ENCODE measurements around the gene AHRR.
A peak's percentile ranks its signal among the peaks of the same experiment; 100 is the strongest.
"Not testable (repeated sequence)": the region's sequence is repeated elsewhere in the genome, so short reads cannot be mapped to it uniquely, and the experiment has no call there.

AHRR gene

GRCh38 chr5:321230-321725, at the start of gene AHRR:
Gene AHRR (plus strand): TSS chr5:321714. CDS start chr5:343903, 22,189 bp downstream.
- H3K4me1 Mint-ChIP-seq = peaks cover 12% of the 10 kb centered on the region
- no peaks in the 10 kb centered on the region for H3K36me3 Mint-ChIP-seq
- H3K9me3 Mint-ChIP-seq = no peaks in the 10 kb centered on the region
- peaks cover 15% of the 10 kb centered on the region for H3K27me3 Mint-ChIP-seq
- H3K27ac Mint-ChIP-seq = peak within 1 kb of the TSS; percentile 76
- H3K4me3 Mint-ChIP-seq = peak within 1 kb of the TSS; percentile 83

- H3K36me3 Mint-ChIP-seq, H3K27me3 Mint-ChIP-seq, H3K9me3 Mint-ChIP-seq: not testable (repeated sequence)
- Mint-ChIP-seq H3K4me1 (peaks cover 38% of the 10 kb centered on the region), H3K4me3 (peak overlapping the region; percentile 88), H3K27ac (peak overlapping the region; percentile 55)
These were observed 49.7 kb upstream of the AHRR start for GRCh38 chr5:271828-272167.

- peak overlapping the region; percentile 86 for H3K4me3 Mint-ChIP-seq
- not testable (repeated sequence) for H3K27me3 Mint-ChIP-seq, H3K36me3 Mint-ChIP-seq, H3K9me3 Mint-ChIP-seq
- peak overlapping the region; percentile 62 for H3K27ac Mint-ChIP-seq
- H3K4me1 Mint-ChIP-seq = peaks cover 38% of the 10 kb centered on the region
These were observed 48.4 kb upstream of the AHRR start for GRCh38 chr5:273091-273490.

GRCh38 chr5:273491-273890, 48.0 kb upstream of the AHRR start:
- not testable (repeated sequence) for H3K36me3 Mint-ChIP-seq, H3K27me3 Mint-ChIP-seq, H3K9me3 Mint-ChIP-seq, H3K27ac Mint-ChIP-seq
- H3K4me1 Mint-ChIP-seq = peaks cover 38% of the 10 kb centered on the region
- H3K4me3 Mint-ChIP-seq = peak overlapping the region; percentile 86

- H3K4me1 Mint-ChIP-seq = peaks cover 41% of the 10 kb centered on the region
- H3K27ac Mint-ChIP-seq, H3K27me3 Mint-ChIP-seq, H3K4me3 Mint-ChIP-seq, H3K9me3 Mint-ChIP-seq, H3K36me3 Mint-ChIP-seq: not testable (repeated sequence)
These were observed 47.2 kb upstream of the AHRR start for GRCh38 chr5:274346-274745.

GRCh38 chr5:278646-279045, 42.9 kb upstream of the AHRR start:
- Mint-ChIP-seq H3K4me1 (peaks cover 64% of the 10 kb centered on the region), H3K27me3 (no peaks in the 10 kb centered on the region)

GRCh38 chr5:279051-279665, 42.4 kb upstream of the AHRR start:
- Mint-ChIP-seq H3K4me1 (peaks cover 64% of the 10 kb centered on the region), H3K36me3 (peaks cover 12% of the 10 kb centered on the region)
- not testable (repeated sequence) for H3K27me3 Mint-ChIP-seq, H3K27ac Mint-ChIP-seq, H3K4me3 Mint-ChIP-seq, H3K9me3 Mint-ChIP-seq

More at GRCh38 chr5:278646-279045, 42.9 kb upstream of the AHRR start:
- Mint-ChIP-seq H3K4me3 (no peak overlapping the region), H3K9me3 (no peaks in the 10 kb centered on the region), H3K27ac (no peak overlapping the region), H3K36me3 (peaks cover 9% of the 10 kb centered on the region)

- H3K4me3 Mint-ChIP-seq = no peak overlapping the region
- H3K4me1 Mint-ChIP-seq = peaks cover 57% of the 10 kb centered on the region
- H3K27me3 Mint-ChIP-seq = no peaks in the 10 kb centered on the region
- no peak overlapping the region for H3K27ac Mint-ChIP-seq
- no peaks in the 10 kb centered on the region for H3K9me3 Mint-ChIP-seq
- H3K36me3 Mint-ChIP-seq = peaks cover 19% of the 10 kb centered on the region
These were observed 35.4 kb upstream of the AHRR start for GRCh38 chr5:285991-286557.

GRCh38 chr5:290200-290599, 31.3 kb upstream of the AHRR start:
- H3K36me3 Mint-ChIP-seq = peaks cover 14% of the 10 kb centered on the region
- H3K27ac Mint-ChIP-seq = not testable (repeated sequence)

GRCh38 chr5:291345-291744, 30.2 kb upstream of the AHRR start:
- H3K27ac Mint-ChIP-seq, H3K27me3 Mint-ChIP-seq, H3K9me3 Mint-ChIP-seq, H3K4me3 Mint-ChIP-seq: not testable (repeated sequence)
- peaks cover 14% of the 10 kb centered on the region for H3K36me3 Mint-ChIP-seq
- peaks cover 42% of the 10 kb centered on the region for H3K4me1 Mint-ChIP-seq

More at GRCh38 chr5:290200-290599, 31.3 kb upstream of the AHRR start:
- H3K4me1 Mint-ChIP-seq = peaks cover 42% of the 10 kb centered on the region
- H3K27me3 Mint-ChIP-seq, H3K9me3 Mint-ChIP-seq, H3K4me3 Mint-ChIP-seq: not testable (repeated sequence)

- not testable (repeated sequence) for H3K9me3 Mint-ChIP-seq, H3K4me3 Mint-ChIP-seq, H3K27me3 Mint-ChIP-seq, H3K27ac Mint-ChIP-seq, H3K36me3 Mint-ChIP-seq
- H3K4me1 Mint-ChIP-seq = peaks cover 45% of the 10 kb centered on the region
These were observed 26.7 kb upstream of the AHRR start for GRCh38 chr5:294788-295187.

- Mint-ChIP-seq H3K4me1 (peaks cover 47% of the 10 kb centered on the region), H3K4me3 (peak overlapping the region; percentile 27)
- H3K36me3 Mint-ChIP-seq, H3K27me3 Mint-ChIP-seq, H3K27ac Mint-ChIP-seq, H3K9me3 Mint-ChIP-seq: not testable (repeated sequence)
These were observed 25.3 kb upstream of the AHRR start for GRCh38 chr5:296207-296606.

- H3K36me3 Mint-ChIP-seq, H3K27me3 Mint-ChIP-seq, H3K27ac Mint-ChIP-seq, H3K9me3 Mint-ChIP-seq: not testable (repeated sequence)
- Mint-ChIP-seq H3K4me1 (peaks cover 47% of the 10 kb centered on the region), H3K4me3 (peak overlapping the region; percentile 4)
These were observed 24.6 kb upstream of the AHRR start for GRCh38 chr5:296954-297353.

GRCh38 chr5:297448-297847, 24.1 kb upstream of the AHRR start:
- peaks cover 49% of the 10 kb centered on the region for H3K4me1 Mint-ChIP-seq
- peak overlapping the region; percentile 23 for H3K27ac Mint-ChIP-seq
- H3K9me3 Mint-ChIP-seq, H3K36me3 Mint-ChIP-seq, H3K27me3 Mint-ChIP-seq, H3K4me3 Mint-ChIP-seq: not testable (repeated sequence)

- not testable (repeated sequence) for H3K36me3 Mint-ChIP-seq, H3K27ac Mint-ChIP-seq, H3K4me3 Mint-ChIP-seq, H3K9me3 Mint-ChIP-seq, H3K27me3 Mint-ChIP-seq
- peaks cover 46% of the 10 kb centered on the region for H3K4me1 Mint-ChIP-seq
These were observed 23.4 kb upstream of the AHRR start for GRCh38 chr5:297991-298736.

- Mint-ChIP-seq H3K27ac (no peak overlapping the region), H3K4me1 (peaks cover 49% of the 10 kb centered on the region), H3K4me3 (no peak overlapping the region), H3K9me3 (no peaks in the 10 kb centered on the region), H3K36me3 (no peaks in the 10 kb centered on the region), H3K27me3 (no peaks in the 10 kb centered on the region)
These were observed 22.8 kb upstream of the AHRR start for GRCh38 chr5:298737-299125.

Data from activated naive CD4-positive, alpha-beta T cell treated with anti-CD3 and anti-CD28 coated beads, Interleukin-2, amount 50 U/mL, for 24 hours (primary cell).